TTC549 (cell line): ENCODE results near the gene FCRL5.
"Not testable (repeated sequence)": the region's sequence is repeated elsewhere in the genome, so short reads cannot be mapped to it uniquely, and the experiment has no call there.

Source experiments
- FAIRE-seq: peaks from 2 replicates; lab custom pipeline; 2012; peaks lifted over from hg19 to GRCh38; lab: Jason Lieb, UNC

The FCRL5 gene

DNA sequence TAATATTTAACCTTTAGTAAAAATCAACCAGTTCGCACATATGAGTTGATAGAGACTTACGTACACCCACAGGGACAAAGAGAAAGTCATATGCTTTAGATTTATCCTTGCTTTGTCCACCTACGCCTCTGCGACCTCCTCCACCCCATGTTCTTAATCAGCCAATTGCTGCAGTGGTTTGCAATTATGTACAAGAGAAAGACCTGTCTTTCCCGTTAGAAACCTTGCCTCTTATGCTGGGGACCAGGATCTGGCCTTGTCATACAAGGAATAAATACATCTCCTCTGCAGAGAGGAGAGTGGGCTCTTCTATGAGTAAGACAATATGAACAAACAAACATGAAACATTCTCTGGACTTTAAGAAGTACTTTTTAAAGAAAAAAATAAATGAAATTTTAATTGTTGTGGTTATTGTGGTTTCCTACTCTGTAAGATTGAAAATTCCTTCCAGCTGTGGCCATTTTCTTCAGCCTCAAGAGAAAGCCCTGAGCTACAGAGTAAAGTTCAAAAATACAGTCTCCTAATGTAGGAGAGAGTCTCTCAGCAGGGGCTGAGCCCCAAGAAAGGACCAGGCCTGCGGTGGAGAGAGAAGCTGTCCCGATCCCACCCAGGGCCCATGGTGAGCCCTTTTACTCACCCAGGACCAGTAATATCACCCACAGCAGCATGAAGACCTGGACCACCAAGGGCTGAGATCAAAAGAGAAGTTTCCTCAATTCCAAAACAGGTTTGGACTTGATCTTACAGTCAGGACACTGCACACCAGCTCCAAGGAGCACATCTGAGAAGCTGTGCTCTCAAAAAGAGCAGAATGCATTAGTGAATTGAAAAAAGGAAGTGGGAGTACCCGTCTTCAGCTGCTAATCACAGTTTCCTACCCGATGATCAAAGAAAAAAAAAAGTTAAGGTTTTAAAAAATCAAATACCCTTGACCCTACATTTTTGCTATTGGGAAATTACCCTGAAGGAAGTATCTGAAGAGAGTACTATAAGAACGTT lies at the start of gene FCRL5:
Gene FCRL5, minus strand, starts transcription at position 822 of the 1,000 bp plus-strand sequence. Its CDS starts 153 bp downstream, at position 669.
- FAIRE-seq = no peak

DNA sequence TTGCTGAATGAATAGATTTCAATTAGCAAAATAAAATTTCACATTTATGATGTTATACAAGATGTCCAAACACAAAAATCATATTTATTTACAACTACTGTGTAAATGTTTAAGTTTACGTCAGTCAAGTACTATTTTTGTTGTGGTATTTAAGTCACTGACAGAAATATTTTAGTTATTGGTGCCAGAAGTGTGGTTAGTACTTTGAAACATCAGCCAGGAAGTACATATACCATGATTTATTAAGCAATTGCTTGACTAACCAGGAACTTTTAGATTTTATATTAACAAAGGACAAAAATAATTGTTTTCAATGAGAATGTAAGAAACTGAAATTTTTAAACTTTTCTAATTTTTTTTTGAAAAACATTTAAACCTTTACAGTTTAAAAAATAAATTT lies 47.9 kb upstream of the FCRL5 start:
- peak; percentile 78 for FAIRE-seq

DNA sequence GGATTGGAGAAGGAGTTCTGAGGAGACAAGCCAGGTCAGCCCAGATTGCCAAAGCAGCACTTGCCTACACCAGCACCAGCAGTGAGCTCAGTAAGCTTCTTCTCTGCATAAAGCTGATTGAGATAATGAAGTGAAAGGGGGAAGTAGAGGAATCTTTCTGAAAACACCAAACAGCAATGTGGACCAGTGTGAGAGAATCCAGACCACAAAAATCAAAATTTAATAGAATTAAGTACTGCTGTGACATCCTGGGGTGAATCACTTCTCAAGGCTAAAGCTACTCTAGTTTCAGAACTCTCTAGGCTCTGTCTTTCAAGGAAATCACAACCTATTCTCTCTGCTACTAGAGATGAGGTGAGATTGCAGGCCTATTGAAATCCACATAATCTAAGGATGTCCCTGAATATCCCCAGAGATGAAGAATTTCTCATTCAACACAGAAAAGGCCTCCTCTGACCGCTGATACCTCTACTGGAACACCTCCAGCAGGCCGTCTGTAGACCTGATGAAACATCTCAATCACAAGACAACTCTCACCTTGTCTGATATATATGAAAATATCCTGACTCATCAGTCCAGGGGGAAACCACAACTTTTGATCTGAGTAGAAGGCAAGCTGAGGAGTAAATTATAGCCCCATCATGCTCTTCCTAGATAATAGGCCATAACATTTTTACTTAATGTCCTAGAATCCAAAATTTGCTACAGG lies 45.8 kb upstream of the FCRL5 start, which contains the start of gene FCRL4:
Gene FCRL4, minus strand, starts transcription at position 127 of the 709 bp plus-strand sequence. CDS start 141 bp downstream, outside the sequence.
- FAIRE-seq = no peak

DNA sequence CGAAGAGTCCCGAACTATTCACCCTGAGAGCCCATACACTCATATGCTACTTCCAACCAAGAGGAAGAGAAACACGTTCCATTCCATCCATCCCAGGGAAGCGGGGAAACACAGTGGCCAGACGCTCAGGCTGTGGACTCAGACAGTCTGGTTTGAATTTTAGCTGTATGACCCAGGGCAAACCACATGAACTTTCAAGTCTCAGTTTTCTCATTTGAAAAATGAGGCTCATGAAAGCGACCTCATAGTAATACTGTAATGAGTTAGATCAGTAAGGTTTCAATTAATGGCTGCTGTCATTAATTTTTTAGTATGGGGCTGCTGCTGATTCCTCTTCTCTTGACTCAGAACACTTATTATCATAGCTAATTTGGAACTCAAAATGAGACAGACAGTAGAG lies 44.1 kb upstream of the FCRL5 start:
- no peak for FAIRE-seq

DNA sequence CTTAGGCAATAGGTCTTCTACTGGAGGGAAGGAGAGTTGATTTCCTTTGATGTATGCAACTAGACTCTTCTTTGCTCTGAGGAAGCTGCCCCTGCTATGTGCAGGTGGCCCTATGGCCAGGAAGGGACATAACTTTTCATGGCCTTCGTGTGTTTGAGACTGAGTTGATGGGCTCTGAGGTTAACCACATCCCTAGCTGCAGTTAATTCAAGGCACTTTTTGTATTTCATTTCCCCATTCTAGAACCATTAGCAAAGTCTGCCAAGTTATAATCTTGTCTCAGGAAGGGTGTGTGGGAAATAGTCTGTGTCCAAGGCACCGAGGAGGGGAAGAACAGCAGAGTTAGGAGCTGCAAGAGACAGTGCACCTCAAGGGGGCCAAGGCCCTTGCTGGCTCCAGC lies 43.0 kb upstream of the FCRL5 start:
- FAIRE-seq = no peak

DNA sequence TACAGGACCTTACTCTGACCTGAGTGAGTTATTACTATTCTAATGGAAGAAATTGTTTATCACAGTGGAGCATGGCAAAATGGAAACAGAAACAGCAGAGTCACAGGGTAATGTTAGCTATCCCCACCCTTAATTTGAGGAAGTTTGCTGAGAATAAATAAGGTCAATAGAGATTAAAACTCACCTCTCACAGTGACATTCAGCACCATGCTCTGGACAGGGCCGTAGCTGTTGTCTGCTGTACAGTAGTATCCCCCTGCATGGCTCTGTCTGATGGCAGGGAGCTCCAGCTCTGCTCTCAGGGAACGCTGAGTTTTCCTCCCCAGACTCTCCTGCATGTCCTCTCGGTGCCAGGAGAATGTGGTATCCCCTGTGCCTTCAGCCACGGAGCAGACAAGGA lies 33.7 kb upstream of the FCRL5 start:
- no peak for FAIRE-seq

DNA sequence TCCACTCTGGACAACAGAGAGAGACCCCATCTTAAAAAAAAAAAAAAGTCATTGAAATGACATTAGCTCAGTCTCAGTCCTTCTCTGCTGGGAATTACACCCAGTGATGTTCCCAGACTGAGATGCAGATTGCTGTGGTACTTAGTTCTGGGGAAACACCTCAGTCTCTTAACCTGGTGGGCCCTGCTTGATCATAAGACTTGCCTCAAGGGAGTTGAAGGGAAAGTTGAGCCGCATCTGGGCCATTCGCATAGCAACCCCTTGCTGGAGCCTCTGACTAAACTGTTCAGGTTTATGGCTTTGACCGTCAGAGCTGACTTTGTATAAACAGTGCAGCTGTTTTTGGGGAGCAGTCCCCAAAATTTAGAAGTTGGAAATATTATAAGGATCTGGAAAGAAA lies 32.2 kb upstream of the FCRL5 start:
- no peak for FAIRE-seq

DNA sequence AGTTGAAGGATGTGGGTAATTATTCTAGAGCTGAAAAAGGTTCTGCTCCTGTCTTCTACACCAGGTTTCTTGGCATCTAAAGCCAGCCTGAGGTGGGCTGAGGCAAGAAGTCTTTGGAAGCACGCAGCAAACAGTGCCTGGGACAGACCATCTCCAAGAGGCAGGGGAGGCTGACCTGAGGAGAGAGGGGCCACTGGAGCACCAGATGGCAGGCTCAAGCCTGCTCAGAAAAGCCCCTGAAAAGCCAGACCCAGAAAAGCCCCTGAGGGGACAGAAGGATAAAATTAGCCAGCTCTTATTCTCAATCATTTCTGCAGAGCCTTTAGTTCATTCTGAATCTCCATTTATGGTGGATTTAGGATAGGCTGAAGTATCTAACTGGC lies 28.5 kb upstream of the FCRL5 start:
- FAIRE-seq = no peak

DNA sequence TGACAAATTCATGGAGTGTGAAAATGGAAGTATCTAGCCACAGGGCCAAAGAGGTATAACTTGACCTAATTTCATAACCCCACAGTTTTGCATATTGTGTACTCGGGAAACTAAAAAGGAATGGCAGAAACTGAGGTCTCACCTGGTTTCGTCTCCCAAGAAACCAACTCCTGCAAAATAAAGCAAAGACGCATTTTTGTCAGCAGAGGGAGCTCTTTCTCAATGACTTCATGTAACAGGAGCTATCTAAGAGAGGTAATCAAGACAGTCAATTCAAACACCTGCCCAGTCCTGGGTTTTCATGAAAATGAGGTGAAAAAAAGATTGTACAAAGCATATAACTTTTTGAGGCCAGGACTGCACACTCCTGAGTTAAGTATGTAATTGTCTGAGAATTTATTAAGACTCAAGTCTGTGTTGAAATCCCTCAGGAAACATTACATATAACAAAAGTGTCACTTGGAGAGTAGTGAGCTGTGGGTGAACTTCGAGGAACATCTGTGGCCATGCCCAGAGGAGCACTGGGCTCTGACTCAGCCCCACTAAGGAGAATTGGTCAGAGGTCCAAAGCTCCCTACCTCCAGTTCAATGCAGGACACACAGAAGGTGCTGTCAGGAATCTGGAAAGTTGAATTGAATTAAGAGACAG lies 28.0 kb upstream of the FCRL5 start:
- peak; percentile 87 for FAIRE-seq

DNA sequence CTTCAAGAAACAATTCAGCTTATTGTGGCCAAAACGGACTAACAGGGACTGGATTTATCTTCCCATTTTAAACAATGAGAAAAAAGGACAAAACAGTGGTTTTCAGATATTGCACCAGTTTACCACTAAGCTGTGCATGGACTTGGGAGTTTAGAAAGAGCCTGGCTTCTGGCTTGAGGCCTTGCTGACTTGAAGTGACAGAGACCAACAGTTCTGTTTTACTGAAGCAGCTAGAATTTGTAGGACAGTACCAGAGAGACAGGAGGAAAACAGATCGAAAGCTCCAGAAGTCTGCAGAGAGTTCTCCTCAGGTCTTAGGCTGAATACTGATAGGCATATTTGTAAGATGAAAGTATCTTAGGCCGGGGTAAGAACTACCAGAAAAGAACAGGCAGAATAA lies 25.1 kb upstream of the FCRL5 start:
- FAIRE-seq = no peak

DNA sequence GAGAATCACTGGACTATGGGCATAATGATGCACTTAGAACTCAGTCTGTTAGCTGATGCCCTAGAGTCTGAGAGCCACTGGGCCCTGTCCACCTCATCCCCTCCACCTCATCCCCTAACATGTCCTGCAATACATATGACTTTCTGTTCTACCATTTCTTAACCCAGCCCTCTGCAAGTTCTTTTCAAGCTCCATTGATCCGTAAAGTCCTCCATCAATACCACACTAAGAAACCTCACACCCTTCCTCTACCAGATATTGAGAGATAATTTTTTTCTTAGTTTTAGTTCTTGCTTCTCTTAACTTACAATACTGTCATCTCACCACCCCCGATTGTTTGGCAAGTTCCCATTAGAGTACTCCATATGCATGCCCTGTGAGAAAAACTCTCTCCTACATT lies 23.4 kb upstream of the FCRL5 start:
- FAIRE-seq = no peak

DNA sequence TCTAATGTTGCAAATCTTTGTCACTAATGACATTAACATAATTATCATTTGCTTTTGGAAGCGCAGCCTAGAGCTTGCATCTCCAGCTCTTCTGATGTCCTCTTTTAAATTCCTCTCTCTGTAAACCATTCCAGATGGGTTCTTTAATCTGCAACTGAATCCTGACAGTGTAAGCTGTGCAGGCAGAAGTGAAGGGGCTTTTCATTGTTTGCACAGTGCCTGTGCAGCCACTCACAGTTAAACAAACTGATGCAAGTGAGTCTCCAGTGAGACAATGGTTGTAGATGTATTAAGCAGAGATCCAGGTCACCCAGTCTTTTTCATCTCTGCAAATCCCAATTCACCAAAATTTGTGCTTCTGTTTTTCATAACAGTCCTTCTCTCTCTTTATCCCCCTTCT lies 22.5 kb upstream of the FCRL5 start:
- FAIRE-seq = no peak

DNA sequence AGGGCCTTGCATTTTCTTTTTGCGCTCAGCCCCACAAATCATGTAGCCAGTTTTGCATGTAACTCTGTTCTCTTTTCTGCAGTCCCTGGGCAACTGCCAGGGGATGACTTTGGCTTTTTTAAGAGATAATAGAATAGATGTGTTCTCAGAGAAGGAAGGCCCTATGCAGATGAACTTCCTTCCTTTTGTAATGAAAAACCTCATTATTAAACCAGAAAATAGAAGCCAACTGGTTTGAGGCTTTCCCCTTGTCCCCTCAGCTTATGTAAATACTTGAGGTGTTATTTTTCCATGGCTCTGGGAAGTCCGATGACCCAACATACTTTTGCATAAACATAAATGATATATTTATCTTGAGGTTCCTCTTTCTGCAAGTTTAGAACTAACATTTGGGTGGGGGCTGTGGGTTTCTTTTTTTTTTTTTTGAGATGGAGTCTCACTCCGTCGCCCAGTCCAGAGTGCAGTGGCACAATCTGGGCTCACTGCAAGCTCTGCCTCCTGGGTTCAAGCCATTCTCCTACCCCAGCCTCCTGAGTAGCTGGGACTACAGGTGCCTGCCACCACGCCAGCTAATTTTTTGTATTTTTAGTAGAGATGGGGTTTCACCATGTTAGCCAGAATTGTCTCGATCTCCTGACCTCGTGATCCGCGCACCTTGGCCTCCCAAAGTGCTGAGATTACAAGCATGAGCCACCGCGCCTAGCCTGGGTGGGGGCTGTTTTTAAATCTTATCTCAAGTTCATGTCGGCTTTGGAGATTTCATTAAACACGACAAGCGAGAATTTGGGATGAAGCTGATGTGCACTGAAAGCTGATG lies 14.4 kb upstream of the FCRL5 start:
- no peak for FAIRE-seq

DNA sequence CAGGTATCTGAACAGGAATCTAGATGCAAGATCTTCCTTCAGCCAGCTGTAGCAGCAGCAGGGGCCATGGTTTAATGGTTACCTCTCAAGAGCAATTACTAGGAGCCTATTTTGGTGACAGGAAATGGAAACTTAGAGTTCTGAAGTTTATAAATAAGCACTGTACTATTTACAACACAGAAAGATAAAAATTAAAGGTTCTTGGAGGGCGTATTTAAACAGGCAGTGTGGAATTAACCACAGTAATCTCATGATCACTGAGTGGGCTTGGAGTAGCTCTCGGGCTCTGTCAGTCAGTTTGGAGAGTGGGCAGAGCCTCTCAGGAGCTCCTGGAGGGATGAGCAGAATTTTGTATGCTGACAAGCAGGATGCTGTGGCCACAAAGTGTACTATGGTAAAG lies 10.2 kb upstream of the FCRL5 start:
- FAIRE-seq = no peak

DNA sequence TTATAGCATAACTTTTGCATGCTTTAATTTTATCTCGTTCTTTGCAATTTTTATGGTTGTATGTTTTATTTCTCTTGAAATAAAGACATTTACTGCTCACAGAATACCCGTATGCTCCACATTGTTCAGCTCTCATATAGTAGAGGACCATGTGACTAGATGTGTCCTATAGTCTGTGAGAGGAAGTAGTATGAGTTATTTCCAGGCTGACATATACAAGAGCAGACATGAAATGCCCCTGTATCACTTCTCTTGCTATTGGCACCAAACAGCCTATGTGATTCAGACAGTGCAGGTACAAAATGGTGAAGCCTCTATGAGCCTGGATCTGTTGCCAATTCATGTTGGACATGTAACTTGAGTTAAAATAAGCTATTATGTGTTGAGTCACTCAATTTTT lies 5.8 kb upstream of the FCRL5 start:
- FAIRE-seq = no peak

DNA sequence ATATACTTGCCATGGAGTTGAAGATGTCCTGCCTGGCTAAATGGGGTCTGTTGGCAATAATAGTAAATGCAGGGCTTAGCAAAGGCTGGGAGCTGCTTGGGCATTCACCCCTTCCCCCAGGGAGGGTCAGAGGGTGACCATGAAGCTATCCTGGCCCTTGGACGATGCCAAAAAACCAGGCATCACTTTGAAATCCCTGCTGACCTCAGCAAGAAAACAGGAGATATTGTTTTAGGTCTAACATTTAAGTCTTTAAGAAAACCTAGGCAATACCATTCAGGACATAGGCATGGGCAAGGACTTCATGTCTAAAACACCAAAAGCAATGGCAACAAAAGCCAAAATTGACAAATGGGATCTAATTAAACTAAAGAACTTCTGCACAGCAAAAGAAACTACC lies 4.2 kb downstream of the FCRL5 start:
- not testable (repeated sequence) for FAIRE-seq

DNA sequence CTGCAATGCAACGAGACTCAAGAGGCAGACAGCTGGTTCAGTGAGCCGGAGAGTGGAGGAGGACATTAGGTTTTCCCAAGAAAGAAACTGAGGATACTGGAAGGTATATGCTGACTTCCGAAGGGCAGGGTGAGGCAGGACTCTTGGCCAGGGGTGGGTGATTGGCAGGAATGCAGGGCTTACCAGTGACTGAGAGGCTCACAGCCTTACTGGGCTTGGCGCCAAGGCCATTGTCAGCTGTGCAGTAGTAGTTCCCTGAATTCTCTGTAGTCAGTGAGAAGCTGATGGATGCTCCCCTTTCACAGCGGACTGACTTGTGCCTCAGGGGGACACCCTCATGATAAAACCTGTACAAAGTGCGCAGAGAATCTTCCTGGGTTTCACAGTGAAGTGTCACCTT lies 9.6 kb downstream of the FCRL5 start:
- no peak for FAIRE-seq

DNA sequence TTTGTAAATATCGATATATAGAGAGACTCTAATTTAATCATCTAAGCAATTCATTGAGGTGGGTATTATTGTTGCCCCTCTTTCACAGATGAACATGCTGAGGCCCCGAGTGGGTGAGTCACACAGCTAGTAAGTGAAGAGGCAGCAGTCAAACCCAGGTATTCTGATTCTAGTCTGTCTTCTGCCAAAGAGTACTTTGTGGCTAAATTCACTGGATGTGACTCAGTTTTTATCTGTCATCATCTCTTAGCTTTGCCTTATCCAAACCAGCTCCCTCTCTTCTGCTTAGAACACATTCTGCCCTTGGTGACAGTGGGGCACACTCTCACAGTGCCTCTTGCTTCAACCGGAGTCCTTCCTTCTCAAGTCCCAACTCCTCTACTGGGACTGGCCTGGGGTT lies 11.5 kb downstream of the FCRL5 start:
- FAIRE-seq = no peak

DNA sequence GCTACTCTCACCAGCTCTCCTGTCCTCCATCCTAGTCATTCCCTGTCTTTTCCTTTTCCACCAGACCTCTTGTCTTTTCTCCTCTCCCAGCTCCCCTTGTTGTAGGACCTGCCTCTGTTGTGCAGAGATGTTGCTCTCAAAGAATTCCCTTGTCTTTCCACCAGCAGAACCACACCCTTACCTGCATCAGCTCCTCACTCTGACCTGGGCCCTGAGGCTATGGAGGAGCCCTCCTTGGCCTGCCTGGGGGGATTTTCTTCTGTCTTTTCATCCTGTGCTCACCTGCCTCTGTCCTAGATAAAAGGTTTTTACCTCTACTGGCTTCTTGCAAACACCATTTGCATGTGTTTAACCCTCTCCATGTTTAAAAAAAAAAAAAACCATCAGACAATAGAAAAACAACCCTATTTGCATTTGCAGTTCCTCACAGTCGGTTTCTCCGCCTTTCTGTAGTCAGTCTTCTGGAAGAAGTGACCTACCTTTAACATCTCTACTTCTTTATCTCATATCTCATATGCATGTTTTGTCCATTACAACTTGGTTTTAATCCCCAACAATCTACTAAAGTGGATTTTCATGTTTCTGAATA lies 12.1 kb downstream of the FCRL5 start:
- no peak for FAIRE-seq

DNA sequence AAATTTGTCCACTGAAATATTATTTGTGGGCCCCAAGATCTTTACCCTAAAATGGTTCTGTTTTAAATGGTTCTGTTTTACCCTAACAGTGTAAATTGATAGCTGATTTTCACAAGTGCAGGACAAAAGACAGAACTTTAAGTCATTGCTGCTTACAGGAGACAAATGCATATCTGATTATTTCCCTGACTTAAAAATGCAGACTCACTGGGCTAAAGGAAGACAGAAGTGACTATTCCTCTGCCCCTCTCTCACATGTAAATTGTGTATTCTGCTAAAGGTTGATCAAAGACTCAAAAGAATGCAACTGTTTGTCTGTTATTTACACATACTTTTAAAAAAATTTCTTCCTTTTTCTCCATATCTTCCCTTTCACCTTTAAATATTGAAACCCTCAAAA lies 12.7 kb downstream of the FCRL5 start:
- no peak for FAIRE-seq

DNA sequence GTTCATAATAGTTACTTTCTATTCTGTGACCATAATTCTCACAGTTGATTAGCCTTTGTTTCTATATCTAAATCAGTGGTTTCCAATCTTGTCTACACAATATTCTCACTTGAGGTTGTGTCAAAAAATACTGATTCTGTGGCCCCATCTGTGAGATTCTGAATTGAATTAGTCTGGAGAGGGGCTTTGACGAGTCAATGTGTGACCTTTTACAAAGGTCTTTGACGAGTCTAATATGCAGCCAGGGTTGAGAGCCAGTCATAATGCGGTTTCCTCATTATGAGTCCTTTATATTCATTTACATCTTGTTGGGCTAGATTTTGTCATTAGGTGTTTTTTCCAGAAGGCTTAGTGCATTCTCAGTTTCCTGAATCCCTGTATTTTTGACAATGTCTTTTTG lies 19.7 kb downstream of the FCRL5 start:
- no peak for FAIRE-seq
